Measurements from ENCODE around the gene KIAA0753. TPM values are rescaled to one million over a fixed set of nuclear protein-coding genes. Genes with fewer than 3 reads are reported as not detected.

Gene KIAA0753
- total RNA-seq, 2 experiments from 2014 or later = 20.8 to 29.8 TPM

GRCh38 chr17:6611231-6611630 is 29.3 kb downstream of the KIAA0753 start:
- intact Hi-C loops (cut with micrococcal nuclease; ENCODE audit: unreplicated experiment) = no loop called here
- H3K27ac ChIP-seq (ENCODE audit: low read depth, low read length, poor library complexity, severe bottlenecking) = no peak overlapping the region
- no peak overlapping the region for H3K4me3 ChIP-seq (ENCODE audit: low read depth, low read length, poor library complexity, severe bottlenecking)
- POLR2A ChIA-PET = interaction anchor here (0.5 kb wide), 1 partner anchor 39 kb away, joined by 3 read pairs; no protein-coding TSS in a partner anchor
- H4K20me1 ChIP-seq (ENCODE audit: insufficient read depth, low read length) = no peaks in the 10 kb centered on the region
- no peak for TF ChIP-seq EZH2phosphoT487 (IDR thresholded peaks at IDR 0.05; ENCODE audit: borderline replicate concordance, low read depth, low read length)
- no peak overlapping the region for H2AFZ ChIP-seq (ENCODE audit: low read length)
- H3K9me3 ChIP-seq (ENCODE audit: low read length) = no peaks in the 10 kb centered on the region
- H3K79me2 ChIP-seq (ENCODE audit: insufficient read depth, low read depth, low read length) = no peaks in the 10 kb centered on the region
- no TSS peak for BruUV-seq (replicated peaks)
- no peak overlapping the region for H3K4me2 ChIP-seq (ENCODE audit: low read length)
- peaks cover 77% of the 10 kb centered on the region for H3K36me3 ChIP-seq (ENCODE audit: insufficient read depth, low read length)
- CTCF ChIA-PET (ENCODE audit: unreplicated experiment) = no interaction called here
- DNase-seq (ENCODE audit: low spot score) = no peak
- H3K4me1 ChIP-seq (ENCODE audit: insufficient read depth, low read length, poor library complexity, severe bottlenecking) = no peaks in the 10 kb centered on the region
- H3K9me2 ChIP-seq (ENCODE audit: insufficient read depth, low read length) = no peaks in the 10 kb centered on the region

- H3K79me2 ChIP-seq (ENCODE audit: insufficient read depth, low read depth, low read length) = no peaks in the 10 kb centered on the region
- no peak overlapping the region for H3K4me2 ChIP-seq (ENCODE audit: low read length)
- no peaks in the 10 kb centered on the region for H4K20me1 ChIP-seq (ENCODE audit: insufficient read depth, low read length)
- no peaks in the 10 kb centered on the region for H3K9me3 ChIP-seq (ENCODE audit: low read length)
- no peaks in the 10 kb centered on the region for H3K9me2 ChIP-seq (ENCODE audit: insufficient read depth, low read length)
- H3K4me1 ChIP-seq (ENCODE audit: insufficient read depth, low read length, poor library complexity, severe bottlenecking) = no peaks in the 10 kb centered on the region
- ChIA-PET POLR2A (no interaction called here), CTCF (ENCODE audit: unreplicated experiment) (no interaction called here)
- no peak for DNase-seq (ENCODE audit: low spot score)
- no peak overlapping the region for H2AFZ ChIP-seq (ENCODE audit: low read length)
- TF ChIP-seq EZH2phosphoT487 (IDR thresholded peaks at IDR 0.05; ENCODE audit: borderline replicate concordance, low read depth, low read length) = no peak
- no peak for TF ChIP-seq CTCF (conservative IDR thresholded peaks at IDR 0.05; ENCODE audit: low read length)
- intact Hi-C loops (cut with micrococcal nuclease; ENCODE audit: unreplicated experiment) = no loop called here
- H3K36me3 ChIP-seq (ENCODE audit: insufficient read depth, low read length) = peaks cover 78% of the 10 kb centered on the region
- H3K4me3 ChIP-seq (ENCODE audit: low read depth, low read length, poor library complexity, severe bottlenecking) = no peak overlapping the region
- no TSS peak for BruUV-seq (replicated peaks)
- H3K27ac ChIP-seq (ENCODE audit: low read depth, low read length, poor library complexity, severe bottlenecking) = no peak overlapping the region
Measured at GRCh38 chr17:6610011-6610410, 30.5 kb downstream of the KIAA0753 start.

- peaks cover 81% of the 10 kb centered on the region for H3K36me3 ChIP-seq (ENCODE audit: insufficient read depth, low read length)
- H3K4me2 ChIP-seq (ENCODE audit: low read length) = no peak overlapping the region
Measured at GRCh38 chr17:6608321-6608720, 32.2 kb downstream of the KIAA0753 start.

More at GRCh38 chr17:6608321-6608720, 32.2 kb downstream of the KIAA0753 start:
- POLR2A ChIA-PET = interaction anchor here (1.2 kb wide), 1 partner anchor 9 kb away, joined by 4 read pairs; no protein-coding TSS in a partner anchor
- no peak overlapping the region for H3K27ac ChIP-seq (ENCODE audit: low read depth, low read length, poor library complexity, severe bottlenecking)
- no peak overlapping the region for H3K4me3 ChIP-seq (ENCODE audit: low read depth, low read length, poor library complexity, severe bottlenecking)
- H3K9me2 ChIP-seq (ENCODE audit: insufficient read depth, low read length) = no peaks in the 10 kb centered on the region
- no peak overlapping the region for H2AFZ ChIP-seq (ENCODE audit: low read length)
- intact Hi-C loops (cut with micrococcal nuclease; ENCODE audit: unreplicated experiment) = no loop called here
- no peak for TF ChIP-seq CTCF (conservative IDR thresholded peaks at IDR 0.05; ENCODE audit: low read length)
- TF ChIP-seq EZH2phosphoT487 (IDR thresholded peaks at IDR 0.05; ENCODE audit: borderline replicate concordance, low read depth, low read length) = no peak
- BruUV-seq (replicated peaks) = no TSS peak
- CTCF ChIA-PET (ENCODE audit: unreplicated experiment) = interaction anchor here (1.4 kb wide), 1 partner anchor 8 kb away, joined by 4 read pairs; no protein-coding TSS in a partner anchor
- no peaks in the 10 kb centered on the region for H3K79me2 ChIP-seq (ENCODE audit: insufficient read depth, low read depth, low read length)
- no peaks in the 10 kb centered on the region for H4K20me1 ChIP-seq (ENCODE audit: insufficient read depth, low read length)
- no peak for DNase-seq (ENCODE audit: low spot score)
- H3K9me3 ChIP-seq (ENCODE audit: low read length) = no peaks in the 10 kb centered on the region
- H3K4me1 ChIP-seq (ENCODE audit: insufficient read depth, low read length, poor library complexity, severe bottlenecking) = no peaks in the 10 kb centered on the region

Measured in OCI-LY7 (cell line).